ENCODE data around the gene MS4A2.

MS4A2 gene

DNA sequence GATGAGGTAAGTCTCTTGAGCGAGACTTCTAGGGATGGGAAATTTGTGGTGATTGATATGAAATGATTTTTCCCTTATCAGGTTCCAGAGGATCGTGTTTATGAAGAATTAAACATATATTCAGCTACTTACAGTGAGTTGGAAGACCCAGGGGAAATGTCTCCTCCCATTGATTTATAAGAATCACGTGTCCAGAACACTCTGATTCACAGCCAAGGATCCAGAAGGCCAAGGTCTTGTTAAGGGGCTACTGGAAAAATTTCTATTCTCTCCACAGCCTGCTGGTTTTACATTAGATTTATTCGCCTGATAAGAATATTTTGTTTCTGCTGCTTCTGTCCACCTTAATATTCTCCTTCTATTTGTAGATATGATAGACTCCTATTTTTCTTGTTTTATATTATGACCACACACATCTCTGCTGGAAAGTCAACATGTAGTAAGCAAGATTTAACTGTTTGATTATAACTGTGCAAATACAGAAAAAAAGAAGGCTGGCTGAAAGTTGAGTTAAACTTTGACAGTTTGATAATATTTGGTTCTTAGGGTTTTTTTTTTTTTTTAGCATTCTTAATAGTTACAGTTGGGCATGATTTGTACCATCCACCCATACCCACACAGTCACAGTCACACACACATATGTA, 7.1 kb downstream of the MS4A2 start:
- no peak overlapping the region for H3K4me2 ChIP-seq (ENCODE audit: low read depth, low read length)
- no peaks in the 10 kb centered on the region for H4K20me1 ChIP-seq (ENCODE audit: insufficient read depth, low read length)
- no peak for DNase-seq
- H3F3A ChIP-seq (ENCODE audit: insufficient read depth, low read length), result no peaks in the 10 kb centered on the region
- H3K79me2 ChIP-seq (ENCODE audit: low read length), result no peaks in the 10 kb centered on the region
- TF ChIP-seq EZH2phosphoT487 (IDR thresholded peaks at IDR 0.05; ENCODE audit: low read length) (no peak), CTCF (IDR thresholded peaks at IDR 0.05; ENCODE audit: low read length) (no peak), EZH2 (optimal IDR thresholded peaks at IDR 0.05; ENCODE audit: low read depth, low read length) (no peak)
- no peak overlapping the region for H2AFZ ChIP-seq (ENCODE audit: low read length)
- H3K27me3 ChIP-seq (replicated peaks; ENCODE audit: insufficient read depth, low read length), result no peaks in the 10 kb centered on the region
- no peaks in the 10 kb centered on the region for H3K9me3 ChIP-seq (replicated peaks; ENCODE audit: insufficient read depth, low read length)
- H3K4me1 ChIP-seq (ENCODE audit: low read length), result no peaks in the 10 kb centered on the region
- H3K27ac ChIP-seq (ENCODE audit: low read length), result no peak overlapping the region
- H3K9ac ChIP-seq (ENCODE audit: low read length), result no peak overlapping the region
- H3K36me3 ChIP-seq (replicated peaks; ENCODE audit: insufficient read depth, low read length), result no peaks in the 10 kb centered on the region
- H3K9me2 ChIP-seq (replicated peaks; ENCODE audit: insufficient read depth, low read length), result no peaks in the 10 kb centered on the region
- no peak overlapping the region for H3K4me3 ChIP-seq (ENCODE audit: low read length)

DNA sequence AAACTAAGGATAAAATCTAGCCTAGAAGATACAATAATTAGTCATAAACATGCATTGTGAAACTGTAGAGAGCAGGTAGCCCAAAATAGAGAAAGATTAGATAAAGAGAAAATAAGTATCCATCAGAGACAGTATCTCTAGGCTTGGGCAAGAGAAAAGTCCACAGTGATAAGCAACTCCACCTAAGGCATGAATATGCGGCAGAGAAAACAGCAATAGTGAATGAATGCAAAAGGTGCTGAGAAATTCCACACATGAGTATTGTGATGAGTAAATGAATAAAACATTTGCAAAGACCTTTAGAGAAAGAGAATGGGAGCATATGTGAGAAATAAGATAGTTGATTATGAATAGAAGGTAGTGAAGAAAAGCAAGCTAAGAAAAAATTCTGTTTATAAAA, 8.7 kb downstream of the MS4A2 start:
- TF ChIP-seq EZH2phosphoT487 (IDR thresholded peaks at IDR 0.05; ENCODE audit: low read length) (no peak), EZH2 (optimal IDR thresholded peaks at IDR 0.05; ENCODE audit: low read depth, low read length) (no peak), CTCF (IDR thresholded peaks at IDR 0.05; ENCODE audit: low read length) (no peak)

GRCh38 chr11:60098508-60098907, 10.0 kb downstream of the MS4A2 start:
- no peaks in the 10 kb centered on the region for H4K20me1 ChIP-seq (ENCODE audit: insufficient read depth, low read length)

More for the DNA sequence above, 8.7 kb downstream of the MS4A2 start:
- H3K79me2 ChIP-seq (ENCODE audit: low read length), result no peaks in the 10 kb centered on the region
- no peaks in the 10 kb centered on the region for H3K9me3 ChIP-seq (replicated peaks; ENCODE audit: insufficient read depth, low read length)
- no peak for DNase-seq
- H3K9me2 ChIP-seq (replicated peaks; ENCODE audit: insufficient read depth, low read length), result no peaks in the 10 kb centered on the region
- H3K27ac ChIP-seq (ENCODE audit: low read length), result no peak overlapping the region
- no peaks in the 10 kb centered on the region for H3K36me3 ChIP-seq (replicated peaks; ENCODE audit: insufficient read depth, low read length)
- H3K4me3 ChIP-seq (ENCODE audit: low read length), result no peak overlapping the region
- H3K27me3 ChIP-seq (replicated peaks; ENCODE audit: insufficient read depth, low read length), result no peaks in the 10 kb centered on the region
- no peak overlapping the region for H3K9ac ChIP-seq (ENCODE audit: low read length)
- no peaks in the 10 kb centered on the region for H4K20me1 ChIP-seq (ENCODE audit: insufficient read depth, low read length)
- H3K4me1 ChIP-seq (ENCODE audit: low read length), result no peaks in the 10 kb centered on the region
- H2AFZ ChIP-seq (ENCODE audit: low read length), result no peak overlapping the region
- H3F3A ChIP-seq (ENCODE audit: insufficient read depth, low read length), result no peaks in the 10 kb centered on the region
- no peak overlapping the region for H3K4me2 ChIP-seq (ENCODE audit: low read depth, low read length)

More at GRCh38 chr11:60098508-60098907, 10.0 kb downstream of the MS4A2 start:
- Histone ChIP-seq H3K27ac (ENCODE audit: low read length) (no peak overlapping the region), H3K4me3 (ENCODE audit: low read length) (no peak overlapping the region), H3K27me3 (replicated peaks; ENCODE audit: insufficient read depth, low read length) (no peaks in the 10 kb centered on the region), H3K36me3 (replicated peaks; ENCODE audit: insufficient read depth, low read length) (no peaks in the 10 kb centered on the region), H3K4me1 (ENCODE audit: low read length) (no peaks in the 10 kb centered on the region), H2AFZ (ENCODE audit: low read length) (no peak overlapping the region), H3K4me2 (ENCODE audit: low read depth, low read length) (no peak overlapping the region), H3F3A (ENCODE audit: insufficient read depth, low read length) (no peaks in the 10 kb centered on the region), H3K9me2 (replicated peaks; ENCODE audit: insufficient read depth, low read length) (no peaks in the 10 kb centered on the region), H3K9me3 (replicated peaks; ENCODE audit: insufficient read depth, low read length) (no peaks in the 10 kb centered on the region), H3K9ac (ENCODE audit: low read length) (no peak overlapping the region), H3K79me2 (ENCODE audit: low read length) (no peaks in the 10 kb centered on the region)
- no peak for DNase-seq
- TF ChIP-seq CTCF (IDR thresholded peaks at IDR 0.05; ENCODE audit: low read length) (no peak), EZH2phosphoT487 (IDR thresholded peaks at IDR 0.05; ENCODE audit: low read length) (no peak)
